Measurements from ENCODE around the gene GPR78. TPM values are rescaled to one million over a fixed set of nuclear protein-coding genes. Genes with fewer than 3 reads are reported as not detected.

GPR78 gene
- total RNA-seq, 1 experiment from 2014 or later, result 5.7 TPM

- POLR2A ChIA-PET, result no interaction called here
- Mint-ChIP-seq H3K9me3 (no peaks in the 10 kb centered on the region), H3K36me3 (no peaks in the 10 kb centered on the region), H3K4me3 (no peak overlapping the region), H3K27ac (no peak overlapping the region), H3K4me1 (peaks cover 15% of the 10 kb centered on the region), H3K27me3 (ENCODE audit: low read depth) (peaks cover 3% of the 10 kb centered on the region; the same call in 1 of the 2 replicates)
- ATAC-seq (no peak), DNase-seq (ENCODE audit: low spot score) (no peak)
- no peak for TF ChIP-seq ZNF232 (CRISPR knock-in tag; IDR thresholded peaks at IDR 0.05)
- TF ChIP-seq NR2C2 (CRISPR knock-in tag; IDR thresholded peaks at IDR 0.05), result no peak
- no peak for TF ChIP-seq TEAD1 (CRISPR knock-in tag; IDR thresholded peaks at IDR 0.05)
- no peak for TF ChIP-seq FOXJ3 (CRISPR knock-in tag; IDR thresholded peaks at IDR 0.05; ENCODE audit: borderline replicate concordance)
- no peak for TF ChIP-seq MAX (CRISPR knock-in tag; IDR thresholded peaks at IDR 0.05)
- no peak for TF ChIP-seq ZNF219 (CRISPR knock-in tag; IDR thresholded peaks at IDR 0.05; ENCODE audit: borderline replicate concordance)
- no peak for TF ChIP-seq TEAD4 (CRISPR knock-in tag; IDR thresholded peaks at IDR 0.05)
- TF ChIP-seq OVOL2 (CRISPR knock-in tag; IDR thresholded peaks at IDR 0.05; ENCODE audit: borderline replicate concordance), result no peak
- no peak for TF ChIP-seq CTCF (IDR thresholded peaks at IDR 0.05)
- no peak for TF ChIP-seq ATF6 (CRISPR knock-in tag; IDR thresholded peaks at IDR 0.05)
- TF ChIP-seq ESRRA (CRISPR knock-in tag; IDR thresholded peaks at IDR 0.05; ENCODE audit: borderline replicate concordance), result no peak
- no peak for TF ChIP-seq MXD4 (CRISPR knock-in tag; IDR thresholded peaks at IDR 0.05; ENCODE audit: borderline replicate concordance)
- TF ChIP-seq RELA (CRISPR knock-in tag; IDR thresholded peaks at IDR 0.05; ENCODE audit: borderline replicate concordance), result no peak
- no peak for TF ChIP-seq IRF2 (CRISPR knock-in tag; IDR thresholded peaks at IDR 0.05; ENCODE audit: borderline replicate concordance, low read depth)
- TF ChIP-seq IRF1 (CRISPR knock-in tag; IDR thresholded peaks at IDR 0.05), result no peak
- TF ChIP-seq ZNF532 (CRISPR knock-in tag; IDR thresholded peaks at IDR 0.05; ENCODE audit: borderline replicate concordance), result no peak
- TF ChIP-seq USF1 (CRISPR knock-in tag; IDR thresholded peaks at IDR 0.05), result no peak
- CTCF ChIA-PET, result interaction anchor here (1.2 to 4.8 kb wide), 5 partner anchors 37 to 78 kb away, joined by 4 to 32 read pairs (median 17); partner anchors contain the start of gene CPZ
Measured at GRCh38 chr4:8548731-8549351, 31.4 kb upstream of the GPR78 start.
